Mesenchymal stem cell (in vitro differentiated cells and primary cell): ENCODE data around the gene POLR3A.

ENCODE experiments used
- DNase-seq: peaks from one replicate; pipeline ENCODE4 v3.0.0-alpha.2; 2013
- H2AFZ ChIP-seq: one replicate; pipeline ENCODE4 v1.6.1; 2013; ENCODE audit warnings: low read depth, mild to moderate bottlenecking, control low read depth, inconsistent platforms, low read length, moderate library complexity
- H2AK5ac ChIP-seq: 2 replicates; pipeline ENCODE4 v1.6.1; 2013; ENCODE audit warnings: low read length, moderate library complexity, mild to moderate bottlenecking, inconsistent platforms; ENCODE audit not compliant: severe bottlenecking
- H2BK120ac ChIP-seq: one replicate; pipeline ENCODE4 v1.6.1; 2013; ENCODE audit warnings: low read depth, mild to moderate bottlenecking, inconsistent platforms, low read length, moderate library complexity
- H2BK12ac ChIP-seq, 2 experiments: one replicate each; pipeline ENCODE4 v1.6.1; 2013; ENCODE audit warnings: inconsistent platforms in 2 of 2, low read length in 2 of 2, mild to moderate bottlenecking in 2 of 2, moderate library complexity in 2 of 2, control low read depth in 1 of 2
- H2BK15ac ChIP-seq: one replicate; pipeline ENCODE4 v1.6.1; 2013; ENCODE audit warnings: mild to moderate bottlenecking, low read depth, inconsistent platforms; ENCODE audit not compliant: poor library complexity, severe bottlenecking
- H2BK5ac ChIP-seq: 2 replicates; pipeline ENCODE4 v1.6.1; 2013; ENCODE audit warnings: low read depth, mild to moderate bottlenecking, low read length, control low read depth, inconsistent platforms; ENCODE audit not compliant: poor library complexity, severe bottlenecking
- H3K14ac ChIP-seq, 2 experiments: one replicate each; pipeline ENCODE4 v1.6.1; 2013; ENCODE audit warnings: inconsistent platforms in 2 of 2, low read length in 2 of 2, control low read depth in 1 of 2, mild to moderate bottlenecking in 1 of 2, moderate library complexity in 1 of 2
- H3K18ac ChIP-seq, 2 experiments: one replicate each; pipeline ENCODE4 v1.6.1; 2013; ENCODE audit warnings: inconsistent platforms in 2 of 2, low read length in 2 of 2, control low read depth in 1 of 2, low read depth in 1 of 2, mild to moderate bottlenecking in 1 of 2
- H3K23ac ChIP-seq, 2 experiments: one replicate each; pipeline ENCODE4 v1.6.1; 2013; ENCODE audit warnings: inconsistent platforms in 2 of 2, low read length in 2 of 2, mild to moderate bottlenecking in 2 of 2, moderate library complexity in 2 of 2, control low read depth in 1 of 2
- H3K27ac ChIP-seq: 2 replicates; pipeline ENCODE4 v1.5.1; 2013; ENCODE audit warnings: mild to moderate bottlenecking, moderate library complexity, low read length, control low read depth, inconsistent platforms; ENCODE audit not compliant: poor library complexity, severe bottlenecking
- H3K27me3 ChIP-seq, 2 experiments: 2 replicates each; pipeline versions ENCODE4 v1.6.1 to v1.7.0; 2013; ENCODE audit warnings: low read length in 2 of 2, mild to moderate bottlenecking in 2 of 2, moderate library complexity in 2 of 2, control low read depth in 1 of 2, inconsistent platforms in 1 of 2; ENCODE audit not compliant: control insufficient read depth in 1 of 2, insufficient read depth in 1 of 2
- H3K36me3 ChIP-seq, 2 experiments: 2 replicates each; pipeline versions ENCODE4 v1.6.1 to v1.7.0; 2013; ENCODE audit warnings: low read length in 2 of 2, control low read depth in 1 of 2, inconsistent platforms in 1 of 2, low read depth in 1 of 2, mild to moderate bottlenecking in 1 of 2; ENCODE audit not compliant: insufficient read depth in 2 of 2, control insufficient read depth in 1 of 2
- H3K4ac ChIP-seq, 2 experiments: one replicate each; pipeline ENCODE4 v1.6.1; 2013; ENCODE audit warnings: inconsistent platforms in 2 of 2, low read length in 2 of 2, mild to moderate bottlenecking in 2 of 2, moderate library complexity in 2 of 2, control low read depth in 1 of 2, low read depth in 1 of 2
- H3K4me1 ChIP-seq: 2 replicates; pipeline ENCODE4 v1.6.1; 2013; ENCODE audit warnings: low read depth, low read length, control low read depth; ENCODE audit not compliant: control insufficient read depth, insufficient read depth
- H3K4me2 ChIP-seq: 2 replicates; pipeline ENCODE4 v1.6.1; 2013; ENCODE audit warnings: low read length, mild to moderate bottlenecking, inconsistent platforms; ENCODE audit not compliant: poor library complexity, severe bottlenecking
- H3K4me3 ChIP-seq, 2 experiments: 2 replicates each; pipeline versions ENCODE4 v1.5.1 to v1.7.0; 2013; ENCODE audit warnings: low read length in 2 of 2, mild to moderate bottlenecking in 2 of 2, control low read depth in 1 of 2, low read depth in 1 of 2; ENCODE audit not compliant: insufficient read depth in 1 of 2
- H3K79me1 ChIP-seq: replicated peaks from 2 replicates; pipeline ENCODE4 v1.6.1; 2013; ENCODE audit warnings: mild to moderate bottlenecking, control low read depth, low read length, inconsistent platforms; ENCODE audit not compliant: poor library complexity, severe bottlenecking
- H3K9ac ChIP-seq: 2 replicates; pipeline ENCODE4 v1.7.0; 2013; ENCODE audit warnings: mild to moderate bottlenecking, low read length, moderate library complexity
- H3K9me3 ChIP-seq: 2 replicates; pipeline ENCODE4 v1.7.0; 2013; ENCODE audit warnings: mild to moderate bottlenecking, low read length; ENCODE audit not compliant: control insufficient read depth
- H4K8ac ChIP-seq: one replicate; pipeline ENCODE4 v1.6.1; 2013; ENCODE audit warnings: inconsistent platforms, mild to moderate bottlenecking, low read length, moderate library complexity
- H4K91ac ChIP-seq: one replicate; pipeline ENCODE4 v1.6.1; 2013; ENCODE audit warnings: mild to moderate bottlenecking, low read length, inconsistent platforms
- WGBS: methylation state at CpG from one replicate; pipeline ENCODE4 v1.1.7; 2013; ENCODE audit warnings: mixed read lengths; 5-methylcytosine and 5-hydroxymethylcytosine counted together

The POLR3A gene

DNA sequence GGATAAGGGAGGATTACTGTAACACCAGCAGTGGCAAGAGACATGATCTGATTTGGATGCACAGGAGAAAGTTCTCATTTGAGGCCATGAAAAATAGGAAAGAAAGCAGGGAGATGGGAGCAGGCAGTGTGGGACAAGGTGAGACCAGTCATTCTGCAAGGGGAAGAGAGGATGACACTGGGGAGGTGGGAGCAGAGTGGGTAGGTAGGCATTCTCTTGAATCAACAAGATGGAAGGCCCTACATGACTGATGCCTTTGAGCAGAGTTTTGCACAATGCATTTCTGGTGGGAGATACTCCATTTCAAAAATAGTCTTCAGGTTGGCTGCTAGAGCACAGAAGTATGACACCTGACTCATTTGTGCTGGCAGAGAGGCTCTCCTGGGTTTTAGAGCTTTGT is 14.9 kb upstream of the POLR3A start:
- Histone ChIP-seq H3K79me1 (peaks cover 8% of the 10 kb centered on the region), H3K9ac (peak overlapping the region; percentile 21), H3K9me3 (no peaks in the 10 kb centered on the region), H3K27ac (no peak overlapping the region), H3K23ac (no peak overlapping the region), H2BK15ac (no peak overlapping the region), H4K91ac (no peak overlapping the region), H3K14ac (no peak overlapping the region), H2AFZ (no peak overlapping the region), H3K18ac (no peak overlapping the region), H2BK120ac (no peak overlapping the region), H3K36me3 (peaks cover 30 to 47% of the 10 kb centered on the region in 2 experiments), H4K8ac (no peak overlapping the region), H2BK12ac (no peak overlapping the region), H3K4me1 (peaks cover 11% of the 10 kb centered on the region), H3K4ac (no peak overlapping the region), H2BK5ac (no peak overlapping the region), H3K4me3 (no peak overlapping the region), H3K27me3 (no peaks in the 10 kb centered on the region), H2AK5ac (no peak overlapping the region), H3K4me2 (no peak overlapping the region)
- no peak for DNase-seq

DNA sequence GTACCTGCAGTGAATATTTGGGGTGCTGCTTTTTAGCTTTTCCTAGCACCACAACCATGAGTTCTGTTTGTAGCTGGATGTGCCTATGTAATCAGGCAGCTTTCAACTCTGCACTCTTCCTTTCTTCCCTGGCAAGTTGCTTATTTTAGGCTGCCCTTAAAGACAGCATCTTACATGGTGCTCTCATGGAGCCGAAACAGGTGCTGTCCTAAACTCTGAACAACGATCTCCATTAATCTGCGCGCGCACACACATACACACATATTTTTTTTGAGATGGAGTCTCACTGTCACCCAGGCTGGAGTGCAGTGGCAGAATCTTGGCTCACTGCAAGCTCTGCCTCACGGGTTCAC is 13.4 kb upstream of the POLR3A start:
- no peak overlapping the region for H3K4me3 ChIP-seq
- no peak for DNase-seq

DNA sequence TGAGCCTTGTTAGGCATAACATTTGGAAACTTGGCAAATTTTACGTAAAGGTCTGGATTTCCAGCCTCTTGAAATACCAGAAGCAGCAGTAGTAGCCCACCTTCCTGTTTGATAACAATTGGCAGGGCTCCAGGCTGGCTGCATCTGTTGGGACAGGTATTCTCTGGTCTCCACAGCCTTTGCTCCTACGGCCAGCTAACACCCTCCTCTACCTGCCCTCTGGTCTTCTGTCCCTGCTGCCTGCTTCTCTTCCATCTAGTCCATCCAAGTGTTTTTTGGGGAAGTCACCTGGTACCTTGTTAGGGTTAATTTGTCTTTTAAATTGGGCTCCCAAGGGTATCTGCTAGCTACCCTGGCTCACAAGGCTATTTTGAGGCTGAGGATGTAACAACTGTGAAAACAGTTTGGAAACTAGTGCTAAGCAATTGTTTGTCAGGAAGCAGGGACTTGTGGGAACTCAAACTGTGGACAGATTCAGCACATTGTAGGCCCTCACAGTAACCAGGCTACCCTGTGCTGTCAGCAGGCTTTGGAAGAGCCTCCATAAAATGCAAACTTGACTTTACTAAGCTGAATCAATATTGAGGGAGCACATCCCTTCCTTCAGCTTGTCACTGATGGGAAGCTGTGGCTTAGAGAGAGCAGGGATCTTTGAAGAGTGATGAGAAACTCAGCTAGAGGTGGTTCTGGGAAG is 12.9 kb upstream of the POLR3A start:
- Histone ChIP-seq H3K36me3 (peaks cover 35 to 67% of the 10 kb centered on the region in 2 experiments), H3K4me3 (no peak overlapping the region), H3K4me1 (peaks cover 13% of the 10 kb centered on the region), H3K27me3 (no peaks in the 10 kb centered on the region), H2BK15ac (no peak overlapping the region), H3K4me2 (no peak overlapping the region), H3K18ac (no peak overlapping the region), H4K8ac (no peak overlapping the region), H3K4ac (no peak overlapping the region), H3K79me1 (peaks cover 11% of the 10 kb centered on the region), H2BK12ac (no peak overlapping the region), H4K91ac (no peak overlapping the region), H2BK120ac (no peak overlapping the region), H2BK5ac (no peak overlapping the region), H2AFZ (no peak overlapping the region), H2AK5ac (no peak overlapping the region), H3K14ac (no peak overlapping the region), H3K27ac (no peak overlapping the region), H3K9ac (peak overlapping the region; percentile 15), H3K23ac (no peak overlapping the region), H3K9me3 (no peaks in the 10 kb centered on the region)
- DNase-seq = no peak
- WGBS = 100% methylated on average over 1 of the region's 2 CpGs

More for the DNA sequence above, 13.4 kb upstream of the POLR3A start:
- Histone ChIP-seq H3K9me3 (no peaks in the 10 kb centered on the region), H3K4me2 (no peak overlapping the region), H3K4ac (no peak overlapping the region), H3K36me3 (peaks cover 35 to 61% of the 10 kb centered on the region in 2 experiments), H3K79me1 (peaks cover 11% of the 10 kb centered on the region), H3K14ac (no peak overlapping the region), H2BK12ac (no peak overlapping the region), H2BK120ac (no peak overlapping the region), H2AFZ (no peak overlapping the region), H2BK5ac (no peak overlapping the region), H2AK5ac (no peak overlapping the region), H3K27ac (no peak overlapping the region), H3K4me1 (peaks cover 15% of the 10 kb centered on the region), H3K18ac (no peak overlapping the region), H2BK15ac (no peak overlapping the region), H3K23ac (no peak overlapping the region), H3K9ac (no peak overlapping the region), H3K27me3 (no peaks in the 10 kb centered on the region), H4K91ac (no peak overlapping the region), H4K8ac (no peak overlapping the region)
- 98% methylated on average over 6 of the region's 6 CpGs for WGBS

DNA sequence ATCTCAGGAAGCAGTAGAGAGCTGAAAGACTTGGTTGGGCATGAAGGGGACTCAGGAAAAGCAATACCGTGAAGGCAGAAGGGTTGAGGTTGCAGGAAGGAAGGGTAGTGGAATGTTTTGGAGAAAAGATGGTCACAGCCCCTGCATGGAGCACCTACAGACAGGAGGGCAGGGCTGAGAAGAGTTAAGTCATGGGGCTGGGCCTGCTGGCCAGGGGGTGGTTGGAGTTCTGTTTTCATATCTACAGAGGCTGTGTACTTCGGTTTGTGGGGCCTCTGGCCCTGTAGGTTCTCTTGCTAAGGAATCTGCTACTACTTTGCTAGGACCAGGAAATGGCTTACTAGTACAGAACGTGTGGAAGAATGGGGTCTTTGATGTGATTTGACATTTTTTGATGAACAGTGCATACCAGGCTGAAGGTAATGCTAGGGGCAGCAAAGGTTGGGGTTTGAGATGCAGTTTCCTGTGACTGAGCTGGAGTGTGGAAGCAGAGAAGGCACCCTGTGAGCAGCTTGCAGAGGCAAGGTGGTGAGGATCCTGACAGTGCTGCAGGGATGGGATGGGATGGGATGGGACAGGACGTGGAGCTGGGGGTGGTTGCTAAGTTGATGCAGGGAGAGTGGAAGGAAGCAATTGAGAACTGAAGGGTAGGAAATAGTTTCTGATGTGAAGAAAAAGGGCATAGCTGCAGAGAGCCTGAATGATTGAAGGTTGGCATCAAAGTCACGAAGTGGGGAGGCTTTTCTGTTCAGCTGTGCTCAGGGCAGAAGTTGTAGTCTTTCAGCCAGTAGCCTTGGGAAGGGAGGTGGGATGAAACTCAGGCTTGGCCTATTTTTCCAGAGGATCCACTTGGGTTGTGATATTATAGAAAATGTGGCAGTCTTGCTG is 12.1 kb upstream of the POLR3A start:
- H3K23ac ChIP-seq = no peak overlapping the region

More for the DNA sequence above, 12.1 kb upstream of the POLR3A start:
- no peak overlapping the region for H2BK12ac ChIP-seq
- H3K4me2 ChIP-seq = no peak overlapping the region
- peaks cover 11% of the 10 kb centered on the region for H3K79me1 ChIP-seq
- no peak overlapping the region for H3K18ac ChIP-seq
- no peak overlapping the region for H2BK5ac ChIP-seq
- H4K91ac ChIP-seq = no peak overlapping the region
- no peak overlapping the region for H3K4me3 ChIP-seq
- H4K8ac ChIP-seq = no peak overlapping the region
- H2AK5ac ChIP-seq = no peak overlapping the region
- H3K4ac ChIP-seq = no peak overlapping the region
- peaks cover 38 to 75% of the 10 kb centered on the region in 2 experiments for H3K36me3 ChIP-seq
- no peak overlapping the region for H3K14ac ChIP-seq
- H2AFZ ChIP-seq = no peak overlapping the region
- DNase-seq = no peak
- H3K9ac ChIP-seq = peak overlapping the region; percentile 22
- no peaks in the 10 kb centered on the region for H3K9me3 ChIP-seq
- no peaks in the 10 kb centered on the region for H3K27me3 ChIP-seq
- H3K27ac ChIP-seq = no peak overlapping the region
- WGBS = 93% methylated on average over 5 of the region's 5 CpGs
- H2BK15ac ChIP-seq = no peak overlapping the region
- no peak overlapping the region for H2BK120ac ChIP-seq
- H3K4me1 ChIP-seq = peaks cover 13% of the 10 kb centered on the region
